HL-60 (cell line): Measurements from ENCODE around the gene PDE8B.

Source experiments
- CTCF ChIP-seq: IDR thresholded peaks from one replicate; pipeline ENCODE4 v1.5.1; 2011; ENCODE audit warnings: low read length, control low read depth, inconsistent platforms; ENCODE audit not compliant: insufficient read depth
- GABPA ChIP-seq: IDR thresholded peaks from 2 replicates; pipeline ENCODE4 v1.6.1; 2012; ENCODE audit warnings: low read depth
- POLR2AphosphoS5 ChIP-seq: IDR thresholded peaks from 2 replicates; pipeline ENCODE4 v1.6.1; 2012; ENCODE audit warnings: low read depth
- TF ChIP-seq, protein P1 (sequence below): IDR thresholded peaks from 2 replicates; pipeline ENCODE4 v1.6.1; 2012; ENCODE audit warnings: low read depth; ENCODE audit not compliant: insufficient replicate concordance

GRCh38 chr5:77285251-77285841 is 74.9 kb downstream of the PDE8B start:
- TF ChIP-seq CTCF (no peak), POLR2AphosphoS5 (no peak), GABPA (no peak)
- TF ChIP-seq, protein P1, sequence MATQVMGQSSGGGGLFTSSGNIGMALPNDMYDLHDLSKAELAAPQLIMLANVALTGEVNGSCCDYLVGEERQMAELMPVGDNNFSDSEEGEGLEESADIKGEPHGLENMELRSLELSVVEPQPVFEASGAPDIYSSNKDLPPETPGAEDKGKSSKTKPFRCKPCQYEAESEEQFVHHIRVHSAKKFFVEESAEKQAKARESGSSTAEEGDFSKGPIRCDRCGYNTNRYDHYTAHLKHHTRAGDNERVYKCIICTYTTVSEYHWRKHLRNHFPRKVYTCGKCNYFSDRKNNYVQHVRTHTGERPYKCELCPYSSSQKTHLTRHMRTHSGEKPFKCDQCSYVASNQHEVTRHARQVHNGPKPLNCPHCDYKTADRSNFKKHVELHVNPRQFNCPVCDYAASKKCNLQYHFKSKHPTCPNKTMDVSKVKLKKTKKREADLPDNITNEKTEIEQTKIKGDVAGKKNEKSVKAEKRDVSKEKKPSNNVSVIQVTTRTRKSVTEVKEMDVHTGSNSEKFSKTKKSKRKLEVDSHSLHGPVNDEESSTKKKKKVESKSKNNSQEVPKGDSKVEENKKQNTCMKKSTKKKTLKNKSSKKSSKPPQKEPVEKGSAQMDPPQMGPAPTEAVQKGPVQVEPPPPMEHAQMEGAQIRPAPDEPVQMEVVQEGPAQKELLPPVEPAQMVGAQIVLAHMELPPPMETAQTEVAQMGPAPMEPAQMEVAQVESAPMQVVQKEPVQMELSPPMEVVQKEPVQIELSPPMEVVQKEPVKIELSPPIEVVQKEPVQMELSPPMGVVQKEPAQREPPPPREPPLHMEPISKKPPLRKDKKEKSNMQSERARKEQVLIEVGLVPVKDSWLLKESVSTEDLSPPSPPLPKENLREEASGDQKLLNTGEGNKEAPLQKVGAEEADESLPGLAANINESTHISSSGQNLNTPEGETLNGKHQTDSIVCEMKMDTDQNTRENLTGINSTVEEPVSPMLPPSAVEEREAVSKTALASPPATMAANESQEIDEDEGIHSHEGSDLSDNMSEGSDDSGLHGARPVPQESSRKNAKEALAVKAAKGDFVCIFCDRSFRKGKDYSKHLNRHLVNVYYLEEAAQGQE = no peak
